DOHH2 (cell line): ENCODE data around the gene MAMDC2.

Experiments used
- H3F3A ChIP-seq: fragments of 200-600 bp; sonication (generic), shearing (Covaris generic); 2 replicates; pipeline ENCODE4 v1.6.0; 2016; ENCODE audit warnings: antibody characterized with exemption, mild to moderate bottlenecking; ENCODE audit not compliant: control insufficient read depth, insufficient read depth
- H3K27ac ChIP-seq: fragments of 200-600 bp; sonication (generic); 2 replicates; pipeline ENCODE4 v1.5.1; 2014; ENCODE audit warnings: low read depth, mild to moderate bottlenecking, low read length, moderate library complexity
- H3K27me3 ChIP-seq: fragments of 200-600 bp; sonication (generic); 2 replicates; pipeline ENCODE4 v1.6.1; 2014; ENCODE audit warnings: mild to moderate bottlenecking, low read length, mixed read lengths; ENCODE audit not compliant: control insufficient read depth
- H3K36me3 ChIP-seq: fragments of 200-600 bp; sonication (generic); 2 replicates; pipeline ENCODE4 v1.6.1; 2014; ENCODE audit warnings: mild to moderate bottlenecking, low read length, moderate library complexity, mixed read lengths; ENCODE audit not compliant: control insufficient read depth
- H3K4me1 ChIP-seq: fragments of 200-600 bp; sonication (generic); 2 replicates; pipeline ENCODE4 v1.6.1; 2014; ENCODE audit warnings: mild to moderate bottlenecking, low read length, mixed read lengths; ENCODE audit not compliant: control insufficient read depth
- H3K4me2 ChIP-seq: fragments of 200-600 bp; sonication (generic); 2 replicates; pipeline ENCODE4 v1.6.0; 2014; ENCODE audit warnings: mild to moderate bottlenecking, low read length, moderate library complexity
- H3K4me3 ChIP-seq: fragments of 200-600 bp; sonication (generic); 2 replicates; pipeline ENCODE4 v1.5.1; 2014; ENCODE audit warnings: mild to moderate bottlenecking, low read length, mixed read lengths
- H3K79me2 ChIP-seq: fragments of 200-600 bp; sonication (generic); 2 replicates; pipeline ENCODE4 v1.6.1; 2014; ENCODE audit warnings: mild to moderate bottlenecking, low read length, mixed read lengths; ENCODE audit not compliant: control insufficient read depth
- H3K9me2 ChIP-seq: fragments of 200-600 bp; sonication (generic); replicated peaks from 2 replicates; pipeline ENCODE4 v1.6.1; 2014; ENCODE audit warnings: mild to moderate bottlenecking, low read length, mixed read lengths; ENCODE audit not compliant: control insufficient read depth
- H3K9me3 ChIP-seq: fragments of 200-600 bp; sonication (generic); 2 replicates; pipeline ENCODE4 v1.6.1; 2014; ENCODE audit warnings: antibody characterized with exemption, low read length, mixed read lengths; ENCODE audit not compliant: control insufficient read depth, insufficient read depth
- H4K20me1 ChIP-seq: fragments of 200-600 bp; sonication (generic); 2 replicates; pipeline ENCODE4 v1.6.0; 2014; ENCODE audit warnings: low read depth, mild to moderate bottlenecking, antibody characterized with exemption, low read length, moderate library complexity; ENCODE audit not compliant: control insufficient read depth, insufficient read depth
- CTCF ChIP-seq: fragments of 200-600 bp; sonication (generic); IDR thresholded peaks from one replicate; pipeline ENCODE4 v1.5.1; 2014; ENCODE audit warnings: antibody characterized with exemption, mild to moderate bottlenecking, low read depth, low read length; ENCODE audit not compliant: poor library complexity, severe bottlenecking
- EZH2phosphoT487 ChIP-seq: fragments of 200-600 bp; sonication (generic); IDR thresholded peaks from 2 replicates; pipeline ENCODE4 v1.6.1; 2017; ENCODE audit warnings: borderline replicate concordance, mild to moderate bottlenecking, antibody characterized with exemption, low read length, moderate library complexity, mixed read lengths

The MAMDC2 gene

GRCh38 chr9:70133253-70134208, 89.9 kb downstream of the MAMDC2 start:
- Histone ChIP-seq H3K36me3 (no peaks in the 10 kb centered on the region), H3K4me1 (no peaks in the 10 kb centered on the region), H3K27ac (no peak overlapping the region), H3K9me2 (no peaks in the 10 kb centered on the region), H4K20me1 (no peaks in the 10 kb centered on the region), H3K4me2 (no peak overlapping the region), H3K79me2 (no peaks in the 10 kb centered on the region), H3K9me3 (no peaks in the 10 kb centered on the region), H3K27me3 (peaks cover 7% of the 10 kb centered on the region; the same call in 1 of the 2 replicates), H3F3A (no peaks in the 10 kb centered on the region), H3K4me3 (no peak overlapping the region)
- TF ChIP-seq CTCF, result no peak
- TF ChIP-seq EZH2phosphoT487, result no peak

GRCh38 chr9:70134360-70134759, 90.7 kb downstream of the MAMDC2 start:
- H3K36me3 ChIP-seq, result no peaks in the 10 kb centered on the region
- H3K9me3 ChIP-seq, result no peaks in the 10 kb centered on the region
- no peaks in the 10 kb centered on the region for H3F3A ChIP-seq
- H3K4me2 ChIP-seq, result no peak overlapping the region
- TF ChIP-seq EZH2phosphoT487 (no peak), CTCF (no peak)
- H3K27ac ChIP-seq, result no peak overlapping the region
- H3K79me2 ChIP-seq, result no peaks in the 10 kb centered on the region
- no peak overlapping the region for H3K4me3 ChIP-seq
- peaks cover 7% of the 10 kb centered on the region; the same call in 1 of the 2 replicates for H3K27me3 ChIP-seq
- no peaks in the 10 kb centered on the region for H3K9me2 ChIP-seq
- H3K4me1 ChIP-seq, result no peaks in the 10 kb centered on the region
- H4K20me1 ChIP-seq, result no peaks in the 10 kb centered on the region

- Histone ChIP-seq H4K20me1 (no peaks in the 10 kb centered on the region), H3K79me2 (no peaks in the 10 kb centered on the region), H3K36me3 (no peaks in the 10 kb centered on the region), H3K9me3 (no peaks in the 10 kb centered on the region), H3K4me1 (no peaks in the 10 kb centered on the region), H3K27ac (no peak overlapping the region), H3K4me2 (no peak overlapping the region), H3K9me2 (no peaks in the 10 kb centered on the region), H3K4me3 (no peak overlapping the region), H3K27me3 (peaks cover 7% of the 10 kb centered on the region; the same call in 1 of the 2 replicates), H3F3A (no peaks in the 10 kb centered on the region)
- TF ChIP-seq EZH2phosphoT487 (no peak), CTCF (no peak)
Observed at GRCh38 chr9:70135176-70135575, 91.5 kb downstream of the MAMDC2 start.
